ENCODE data around the gene SFXN3. TPM values are rescaled to one million over a fixed set of nuclear protein-coding genes. Genes with fewer than 3 reads are reported as not detected.

SFXN3 gene
- total RNA-seq, 4 donors from 2014 or later, result 47.8 to 442 (median 53.1) TPM

DNA sequence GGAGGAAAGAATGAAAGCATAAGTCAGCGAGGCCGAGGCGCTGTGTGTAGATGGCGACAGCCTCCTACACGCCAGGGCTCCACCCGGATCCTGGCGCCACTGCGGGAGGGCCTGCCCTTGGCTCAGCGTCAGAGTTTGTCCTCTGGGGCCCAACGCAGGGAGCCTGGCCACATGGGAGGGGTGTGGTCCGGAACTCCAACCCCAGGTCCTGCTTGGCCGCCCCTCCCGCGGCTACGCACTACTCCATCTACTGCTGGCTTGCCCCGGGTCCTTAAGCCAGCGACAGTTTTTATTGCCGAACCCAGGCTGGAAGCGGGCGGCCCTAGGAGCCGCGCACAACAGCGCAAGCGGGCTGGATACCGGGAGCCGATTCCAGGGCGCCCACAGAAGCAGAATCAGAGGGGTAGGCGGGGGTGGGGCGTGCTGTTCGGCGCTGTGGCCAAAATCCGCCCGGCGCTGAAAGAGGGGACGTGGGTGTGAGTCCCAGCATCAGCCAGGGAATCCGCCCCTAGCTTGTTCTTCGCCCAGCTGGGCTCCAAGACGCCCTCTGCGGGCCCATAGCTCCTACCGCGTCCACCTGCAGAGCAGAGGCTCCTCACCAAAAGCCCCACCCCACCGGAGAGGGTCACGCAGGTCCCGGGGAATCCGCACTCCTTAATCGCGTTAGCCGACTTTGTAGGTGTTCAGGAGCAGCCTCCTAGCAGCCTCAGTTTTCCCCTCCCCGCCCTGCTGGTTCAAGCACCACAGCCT is 35.3 kb downstream of the SFXN3 start:
- peak overlapping the region; percentile 84 to 89 (median 86) for H3K27ac ChIP-seq
- intact Hi-C loops (cut with DNase I; ENCODE audit: low total_unique reads) (no loop called here), in situ Hi-C loops (cut with MboI; ENCODE audit: low pct_ligation_motif_present in 1 of 4, low pct_unique_long_range_greater_than_20kb in 1 of 4, low sequenced_read_pairs in 3 of 4) (no loop called here)
- no peaks in the 10 kb centered on the region for H3K9me3 ChIP-seq
- peak; percentile 89 for TF ChIP-seq POLR2A (IDR thresholded peaks at IDR 0.05)
- TF ChIP-seq, protein P1, sequence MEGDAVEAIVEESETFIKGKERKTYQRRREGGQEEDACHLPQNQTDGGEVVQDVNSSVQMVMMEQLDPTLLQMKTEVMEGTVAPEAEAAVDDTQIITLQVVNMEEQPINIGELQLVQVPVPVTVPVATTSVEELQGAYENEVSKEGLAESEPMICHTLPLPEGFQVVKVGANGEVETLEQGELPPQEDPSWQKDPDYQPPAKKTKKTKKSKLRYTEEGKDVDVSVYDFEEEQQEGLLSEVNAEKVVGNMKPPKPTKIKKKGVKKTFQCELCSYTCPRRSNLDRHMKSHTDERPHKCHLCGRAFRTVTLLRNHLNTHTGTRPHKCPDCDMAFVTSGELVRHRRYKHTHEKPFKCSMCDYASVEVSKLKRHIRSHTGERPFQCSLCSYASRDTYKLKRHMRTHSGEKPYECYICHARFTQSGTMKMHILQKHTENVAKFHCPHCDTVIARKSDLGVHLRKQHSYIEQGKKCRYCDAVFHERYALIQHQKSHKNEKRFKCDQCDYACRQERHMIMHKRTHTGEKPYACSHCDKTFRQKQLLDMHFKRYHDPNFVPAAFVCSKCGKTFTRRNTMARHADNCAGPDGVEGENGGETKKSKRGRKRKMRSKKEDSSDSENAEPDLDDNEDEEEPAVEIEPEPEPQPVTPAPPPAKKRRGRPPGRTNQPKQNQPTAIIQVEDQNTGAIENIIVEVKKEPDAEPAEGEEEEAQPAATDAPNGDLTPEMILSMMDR (IDR thresholded peaks at IDR 0.05), result peak; percentile 21 to 58 (median 36)
- TF ChIP-seq EP300 (IDR thresholded peaks at IDR 0.05; ENCODE audit: low read depth), result no peak
- TF ChIP-seq POLR2AphosphoS5 (IDR thresholded peaks at IDR 0.05), result peak in 2 of 3 donors; percentile 37 to 78
- peaks cover 20% of the 10 kb centered on the region for H3K27me3 ChIP-seq
- peak; percentile 92 for DNase-seq
- H3K36me3 ChIP-seq, result no peaks in the 10 kb centered on the region
- peak overlapping the region; percentile 42 to 64 (median 44) for H3K4me3 ChIP-seq
- WGBS, 2 donors (ENCODE audit: low coverage in 1 of 2), result 8% methylated on average over 49 of the region's 49 CpGs; no CpG with 5 or more reads in 1 of the 2 donors
- H3K4me1 ChIP-seq, result peaks cover 19 to 66% (median 47%) of the 10 kb centered on the region in 4 donors

DNA sequence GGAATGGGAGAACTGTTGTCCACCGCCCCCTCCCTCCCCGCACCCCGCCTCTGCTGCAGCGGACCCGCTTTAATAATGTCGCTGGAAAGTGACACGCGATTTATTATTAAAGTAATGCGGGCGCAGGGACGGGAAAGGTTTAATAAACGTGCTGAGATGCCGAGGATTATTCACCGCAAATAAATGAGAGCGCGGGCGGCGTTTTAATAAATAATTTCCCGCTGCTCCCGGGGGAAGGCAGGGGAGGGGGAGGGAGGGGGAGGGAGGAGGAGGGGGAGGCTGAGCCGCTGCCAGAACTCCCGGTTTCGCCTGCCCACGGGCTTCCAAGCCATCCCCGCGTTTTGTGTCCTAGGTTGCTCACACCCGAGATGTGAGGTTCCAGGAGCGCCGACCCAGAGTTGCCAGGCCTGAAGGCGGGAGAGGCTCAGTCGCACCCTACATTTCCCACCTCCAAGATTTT is 35.9 kb downstream of the SFXN3 start:
- peak overlapping the region; percentile 42 to 64 (median 44) for H3K4me3 ChIP-seq
- H3K4me1 ChIP-seq, result peaks cover 17 to 60% (median 41%) of the 10 kb centered on the region in 4 donors
- DNase-seq, result no peak
- in situ Hi-C loops (cut with MboI; ENCODE audit: low pct_ligation_motif_present in 1 of 4, low pct_unique_long_range_greater_than_20kb in 1 of 4, low sequenced_read_pairs in 3 of 4) (no loop called here), intact Hi-C loops (cut with DNase I; ENCODE audit: low total_unique reads) (no loop called here)
- 1 to 3% methylated on average over 10 to 31 of the region's 31 CpGs for WGBS, 2 donors (ENCODE audit: low coverage in 1 of 2)
- no peaks in the 10 kb centered on the region for H3K9me3 ChIP-seq
- no peaks in the 10 kb centered on the region for H3K36me3 ChIP-seq
- H3K27me3 ChIP-seq, result peaks cover 26% of the 10 kb centered on the region
- peak overlapping the region; percentile 84 to 89 (median 86) for H3K27ac ChIP-seq
- TF ChIP-seq POLR2AphosphoS5 (IDR thresholded peaks at IDR 0.05) (no peak), POLR2A (IDR thresholded peaks at IDR 0.05) (no peak), EP300 (IDR thresholded peaks at IDR 0.05; ENCODE audit: low read depth) (no peak)

DNA sequence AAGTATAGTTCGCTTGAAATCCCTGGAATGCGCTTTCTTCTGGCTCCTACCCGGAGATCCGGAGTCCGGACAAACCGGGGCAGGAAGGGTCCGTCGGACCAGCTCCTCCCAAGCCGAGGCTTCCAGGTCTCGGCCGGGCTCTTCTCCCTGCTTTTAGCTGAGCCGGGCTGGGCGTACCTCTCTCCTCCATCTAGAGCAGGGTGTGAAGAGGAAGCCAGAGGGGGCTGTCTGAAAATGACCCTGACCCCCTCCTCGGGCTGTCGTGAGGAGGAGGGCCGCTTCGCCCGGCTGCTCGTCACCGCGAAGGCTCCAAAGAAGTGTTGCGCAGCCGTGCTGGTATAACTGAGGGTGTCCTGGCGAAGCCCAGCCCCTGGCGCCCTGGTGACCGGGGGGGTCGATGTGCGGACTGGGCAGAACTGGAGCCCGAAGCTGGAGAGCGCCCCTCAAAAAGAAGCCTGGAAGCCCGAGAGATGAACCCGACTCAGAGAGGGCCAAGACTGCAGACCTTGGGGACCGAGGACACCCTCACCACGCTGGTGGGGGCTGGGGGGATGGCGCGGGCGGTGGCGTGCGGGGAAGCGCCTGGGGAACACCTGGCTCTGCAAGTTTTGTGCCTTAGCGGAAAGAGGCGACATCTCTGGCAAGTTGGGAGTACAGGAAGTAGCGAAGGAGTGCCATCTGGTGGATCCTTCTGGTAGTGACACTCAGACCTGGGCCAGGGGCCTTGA is 36.5 kb downstream of the SFXN3 start:
- Histone ChIP-seq H3K27ac (peak overlapping the region; percentile 84 to 89 (median 86)), H3K4me3 (peak overlapping the region; percentile 42 to 64 (median 44)), H3K36me3 (no peaks in the 10 kb centered on the region), H3K27me3 (peaks cover 32% of the 10 kb centered on the region), H3K4me1 (peaks cover 17 to 54% (median 35%) of the 10 kb centered on the region in 4 donors), H3K9me3 (no peaks in the 10 kb centered on the region)
- DNase-seq, result peak; percentile 82
- TF ChIP-seq, protein P1 (IDR thresholded peaks at IDR 0.05), result peak; percentile 93 to 96 (median 94)
- TF ChIP-seq POLR2A (IDR thresholded peaks at IDR 0.05), result peak; percentile 27
- TF ChIP-seq EP300 (IDR thresholded peaks at IDR 0.05; ENCODE audit: low read depth), result no peak
- TF ChIP-seq POLR2AphosphoS5 (IDR thresholded peaks at IDR 0.05), result no peak
- in situ Hi-C loops (cut with MboI; ENCODE audit: low pct_ligation_motif_present in 1 of 4, low pct_unique_long_range_greater_than_20kb in 1 of 4, low sequenced_read_pairs in 3 of 4) (no loop called here), intact Hi-C loops (cut with DNase I; ENCODE audit: low total_unique reads) (no loop called here)
- WGBS, 2 donors (ENCODE audit: low coverage in 1 of 2), result 0% methylated on average over 43 of the region's 43 CpGs; no CpG with 5 or more reads in 1 of the 2 donors

DNA sequence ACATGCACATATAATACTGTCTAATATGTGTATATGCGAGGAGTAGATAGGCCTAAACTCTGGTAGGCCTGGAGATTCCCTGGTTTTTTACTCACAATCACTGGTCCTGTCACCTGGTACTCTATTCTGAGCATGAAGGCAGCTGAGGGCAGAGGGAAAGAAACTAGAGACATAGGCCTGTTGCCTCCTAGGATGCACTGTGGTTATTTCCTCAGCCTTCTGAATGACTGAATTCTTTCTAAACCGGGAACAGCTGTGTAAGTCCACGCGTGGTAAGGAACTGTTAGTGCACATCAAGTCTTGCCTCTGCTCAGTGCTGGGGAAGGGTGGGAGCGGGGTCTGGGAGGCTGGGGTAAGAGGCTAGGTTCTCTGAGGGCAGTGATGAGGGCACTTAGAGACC is 38.4 kb downstream of the SFXN3 start:
- TF ChIP-seq EP300 (IDR thresholded peaks at IDR 0.05; ENCODE audit: low read depth) (no peak), POLR2AphosphoS5 (IDR thresholded peaks at IDR 0.05) (no peak), POLR2A (IDR thresholded peaks at IDR 0.05) (no peak)
- TF ChIP-seq, protein P1 (IDR thresholded peaks at IDR 0.05), result no peak
- Histone ChIP-seq H3K27ac (peak overlapping the region in 2 of 4 donors; percentile 8 to 10), H3K4me3 (no peak overlapping the region), H3K36me3 (no peaks in the 10 kb centered on the region), H3K9me3 (no peaks in the 10 kb centered on the region), H3K27me3 (peaks cover 45% of the 10 kb centered on the region), H3K4me1 (peaks cover 13 to 40% (median 26%) of the 10 kb centered on the region in 4 donors)
- intact Hi-C loops (cut with DNase I; ENCODE audit: low total_unique reads) (loop anchor here (1.0 kb wide), 1 partner anchor 93 kb away; no protein-coding TSS in a partner anchor), in situ Hi-C loops (cut with MboI; ENCODE audit: low pct_ligation_motif_present in 1 of 4, low pct_unique_long_range_greater_than_20kb in 1 of 4, low sequenced_read_pairs in 3 of 4) (no loop called here)
- WGBS, 2 donors (ENCODE audit: low coverage in 1 of 2), result 78 to 93% methylated on average over 4 to 5 of the region's 5 CpGs
- no peak for DNase-seq
